ENCODE data around the gene GRM8.

DNA sequence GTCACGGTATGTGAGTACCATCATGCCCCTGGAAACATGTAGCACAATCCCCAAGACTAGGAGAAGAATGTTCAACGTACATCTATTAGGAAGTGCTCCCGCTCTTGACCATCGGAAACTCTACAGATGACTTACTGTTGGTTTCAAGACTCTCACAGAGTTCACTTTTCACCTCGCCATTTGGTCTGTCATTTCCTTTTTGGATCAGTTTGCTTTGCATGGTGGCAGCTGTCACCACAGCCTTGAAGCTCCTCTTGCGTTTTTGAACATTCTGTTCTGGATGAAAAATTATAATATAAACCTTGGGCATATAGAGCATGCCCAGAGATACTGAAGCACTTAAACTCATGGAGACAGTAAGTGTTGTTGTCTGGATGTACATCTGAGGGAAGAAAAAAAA, 806.8 kb downstream of the GRM8 start:
- TF ChIP-seq, protein P1, sequence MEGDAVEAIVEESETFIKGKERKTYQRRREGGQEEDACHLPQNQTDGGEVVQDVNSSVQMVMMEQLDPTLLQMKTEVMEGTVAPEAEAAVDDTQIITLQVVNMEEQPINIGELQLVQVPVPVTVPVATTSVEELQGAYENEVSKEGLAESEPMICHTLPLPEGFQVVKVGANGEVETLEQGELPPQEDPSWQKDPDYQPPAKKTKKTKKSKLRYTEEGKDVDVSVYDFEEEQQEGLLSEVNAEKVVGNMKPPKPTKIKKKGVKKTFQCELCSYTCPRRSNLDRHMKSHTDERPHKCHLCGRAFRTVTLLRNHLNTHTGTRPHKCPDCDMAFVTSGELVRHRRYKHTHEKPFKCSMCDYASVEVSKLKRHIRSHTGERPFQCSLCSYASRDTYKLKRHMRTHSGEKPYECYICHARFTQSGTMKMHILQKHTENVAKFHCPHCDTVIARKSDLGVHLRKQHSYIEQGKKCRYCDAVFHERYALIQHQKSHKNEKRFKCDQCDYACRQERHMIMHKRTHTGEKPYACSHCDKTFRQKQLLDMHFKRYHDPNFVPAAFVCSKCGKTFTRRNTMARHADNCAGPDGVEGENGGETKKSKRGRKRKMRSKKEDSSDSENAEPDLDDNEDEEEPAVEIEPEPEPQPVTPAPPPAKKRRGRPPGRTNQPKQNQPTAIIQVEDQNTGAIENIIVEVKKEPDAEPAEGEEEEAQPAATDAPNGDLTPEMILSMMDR (conservative IDR thresholded peaks at IDR 0.05; ENCODE audit: low read depth, low read length): no peak
- TF ChIP-seq EZH2 (IDR thresholded peaks at IDR 0.05; ENCODE audit: low read length, unreplicated experiment): no peak
- no peak for TF ChIP-seq EZH2phosphoT487 (IDR thresholded peaks at IDR 0.05; ENCODE audit: borderline replicate concordance, low read length)

Measured in PC-3 (cell line).